ENCODE measurements around the gene SPATA20.

- no peak for TF ChIP-seq EZH2 (IDR thresholded peaks at IDR 0.05; ENCODE audit: insufficient read depth, poor library complexity, severe bottlenecking)
- TF ChIP-seq EZH2phosphoT487 (IDR thresholded peaks at IDR 0.05; ENCODE audit: insufficient read depth, low read depth): no peak
Measured at GRCh38 chr17:50549256-50549941, 2.4 kb downstream of the SPATA20 start.
